ENCODE results near the gene ANKRD13D. TPM values are rescaled to one million over a fixed set of nuclear protein-coding genes. Genes with fewer than 3 reads are reported as not detected.
A peak's percentile ranks its signal among the peaks of the same experiment; 100 is the strongest.
"Not testable (repeated sequence)": the region's sequence is repeated elsewhere in the genome, so short reads cannot be mapped to it uniquely, and the experiment has no call there.

Gene ANKRD13D
- total and polyA plus RNA-seq, 9 donors, result 5.6 to 60.9 (median 41.3) TPM

- H3K27me3 ChIP-seq, result no peaks in the 10 kb centered on the region
- intact Hi-C loops (cut with DNase I), result loop anchor here in 1 of 4 donors (5.0 kb wide), 1 partner anchor 122 kb away; no protein-coding TSS in a partner anchor
- no peak for DNase-seq
- no peak overlapping the region for H3K4me3 ChIP-seq
- H3K9me3 ChIP-seq, result no peaks in the 10 kb centered on the region
- WGBS, 3 donors, result 62 to 85% (median 69%) methylated on average over 6 of the region's 6 CpGs
- peaks cover 3% of the 10 kb centered on the region for H3K4me1 ChIP-seq (ENCODE audit: insufficient read depth)
- no peaks in the 10 kb centered on the region for H3K36me3 ChIP-seq
- no peak overlapping the region for H3K27ac ChIP-seq
- TF ChIP-seq POLR2A (IDR thresholded peaks at IDR 0.05), result no peak
- TF ChIP-seq CTCF (IDR thresholded peaks at IDR 0.05), result no peak
- TF ChIP-seq EP300 (IDR thresholded peaks at IDR 0.05), result no peak
Observed at GRCh38 chr11:67260406-67260805, 28.7 kb upstream of the ANKRD13D start.

- DNase-seq, result peak; percentile 66 to 77 (median 70)
- not testable (repeated sequence) for H3K4me1 ChIP-seq (ENCODE audit: insufficient read depth); H3K27me3 ChIP-seq; H3K9me3 ChIP-seq; H3K36me3 ChIP-seq
- H3K4me3 ChIP-seq, result peak overlapping the region; percentile 11
- intact Hi-C loops (cut with DNase I), result loop anchor here in 1 of 4 donors (5.0 kb wide), 1 partner anchor 121 kb away; no protein-coding TSS in a partner anchor
- peak overlapping the region in 1 of 2 donors; percentile 32 for H3K27ac ChIP-seq
- WGBS, 3 donors, result 21 to 26% (median 24%) methylated on average over 46 to 50 of the region's 50 CpGs
Observed at GRCh38 chr11:67260885-67261639, 28.0 kb upstream of the ANKRD13D start.

- no peak for DNase-seq
- H3K9me3 ChIP-seq, result no peaks in the 10 kb centered on the region
- intact Hi-C loops (cut with DNase I), result loop anchor here in 1 of 4 donors (5.0 kb wide), 1 partner anchor 121 kb away; no protein-coding TSS in a partner anchor
- peak overlapping the region in 1 of 2 donors; percentile 32 for H3K27ac ChIP-seq
- WGBS, 3 donors, result 4 to 12% (median 7%) methylated on average over 13 to 18 of the region's 18 CpGs
- H3K4me1 ChIP-seq (ENCODE audit: insufficient read depth), result peaks cover 7% of the 10 kb centered on the region
- H3K4me3 ChIP-seq, result peak overlapping the region; percentile 11
- no peaks in the 10 kb centered on the region for H3K27me3 ChIP-seq
- H3K36me3 ChIP-seq, result no peaks in the 10 kb centered on the region
- TF ChIP-seq CTCF (IDR thresholded peaks at IDR 0.05) (no peak), EP300 (IDR thresholded peaks at IDR 0.05) (no peak), POLR2A (IDR thresholded peaks at IDR 0.05) (no peak)
Observed at GRCh38 chr11:67261640-67261945, 27.5 kb upstream of the ANKRD13D start.

- H3K36me3 ChIP-seq, result no peaks in the 10 kb centered on the region
- H3K4me1 ChIP-seq (ENCODE audit: insufficient read depth), result peaks cover 7% of the 10 kb centered on the region
- peak in 4 of 5 donors; percentile 11 to 42 (median 31) for DNase-seq
- 48 to 53% (median 49%) methylated on average over 18 of the region's 18 CpGs for WGBS, 3 donors
- no peaks in the 10 kb centered on the region for H3K27me3 ChIP-seq
- no peak overlapping the region for H3K27ac ChIP-seq
- no peaks in the 10 kb centered on the region for H3K9me3 ChIP-seq
- intact Hi-C loops (cut with DNase I), result loop anchor here in 1 of 4 donors (5.0 kb wide), 1 partner anchor 120 kb away; no protein-coding TSS in a partner anchor
- no peak for TF ChIP-seq EP300 (IDR thresholded peaks at IDR 0.05)
- no peak for TF ChIP-seq POLR2A (IDR thresholded peaks at IDR 0.05)
- TF ChIP-seq CTCF (IDR thresholded peaks at IDR 0.05), result no peak
- H3K4me3 ChIP-seq, result no peak overlapping the region
Observed at GRCh38 chr11:67261946-67262681, 27.0 kb upstream of the ANKRD13D start.
